ENCODE measurements around the gene UROS.

UROS gene

DNA sequence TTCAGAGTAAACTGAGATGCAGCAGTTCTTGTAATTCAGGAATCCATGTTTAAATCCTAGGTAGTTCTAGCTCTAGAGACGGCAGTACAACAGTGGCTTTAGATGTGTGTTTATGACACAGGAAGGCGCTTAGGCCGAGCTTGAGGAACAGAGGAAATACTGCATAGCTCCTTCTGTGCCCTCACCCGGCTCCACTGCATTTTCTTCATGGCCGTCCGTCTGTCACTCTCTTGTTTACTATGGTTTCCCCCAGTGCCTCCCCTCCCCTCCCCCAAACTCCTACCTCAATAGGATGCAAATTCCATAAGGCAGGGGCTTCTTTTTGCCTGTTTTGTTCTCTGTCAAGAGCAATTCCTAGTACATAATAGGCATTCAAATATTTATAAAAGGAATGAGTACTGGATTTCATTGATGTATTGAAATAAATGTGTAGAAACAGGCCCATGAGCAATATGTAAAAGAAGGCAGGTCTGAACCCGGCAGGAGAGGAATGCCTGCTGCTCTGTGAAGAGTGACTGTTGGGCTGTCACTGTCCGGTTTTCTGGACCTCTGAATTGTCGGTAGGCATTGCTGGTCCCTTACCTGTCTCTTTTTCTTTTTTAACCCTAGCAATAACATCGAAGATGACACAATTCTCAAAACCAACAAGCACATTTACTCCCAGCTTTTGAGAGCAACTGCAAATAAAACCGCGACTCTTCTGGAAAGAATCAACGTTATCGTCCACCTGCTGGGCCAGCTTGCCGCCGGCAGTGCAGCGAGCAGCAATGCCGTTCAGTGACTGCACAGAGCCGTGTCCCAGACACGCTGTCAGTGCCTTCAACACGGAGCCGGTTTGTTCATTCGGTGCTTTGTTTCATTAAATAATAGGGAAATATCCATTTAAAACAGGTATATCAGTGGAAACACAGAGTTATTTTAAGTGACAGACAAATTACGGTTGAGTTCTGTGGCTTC is 60.1 kb downstream of the UROS start:
- DNase-seq (ENCODE audit: low read depth) = no peak

- no peak for DNase-seq (ENCODE audit: low read depth)
Observed at GRCh38 chr10:125761961-125762360, 61.1 kb downstream of the UROS start.

- no peak for DNase-seq (ENCODE audit: low read depth)
Observed at GRCh38 chr10:125757742-125758141, 65.3 kb downstream of the UROS start.

- no peak for DNase-seq (ENCODE audit: low read depth)
Observed at GRCh38 chr10:125756853-125757487, 66.1 kb downstream of the UROS start.

GRCh38 chr10:125756196-125756595 is 66.9 kb downstream of the UROS start:
- DNase-seq (ENCODE audit: low read depth) = no peak

- DNase-seq (ENCODE audit: low read depth) = no peak
Observed at GRCh38 chr10:125747417-125747816, 75.6 kb downstream of the UROS start.

- no peak for DNase-seq (ENCODE audit: low read depth)
Observed at GRCh38 chr10:125744909-125745308, 78.1 kb downstream of the UROS start.

GRCh38 chr10:125742465-125742864 is 80.6 kb downstream of the UROS start:
- no peak for DNase-seq (ENCODE audit: low read depth)

GRCh38 chr10:125739994-125740679 is 82.9 kb downstream of the UROS start:
- no peak for DNase-seq (ENCODE audit: low read depth)
